ENCODE results near the gene SPECC1.
"Not testable (repeated sequence)": the region's sequence is repeated elsewhere in the genome, so short reads cannot be mapped to it uniquely, and the experiment has no call there.

The SPECC1 gene

GRCh38 chr17:20208717-20209116, 199.6 kb downstream of the SPECC1 start:
- DNase-seq (ENCODE audit: low spot score): no peak

DNA sequence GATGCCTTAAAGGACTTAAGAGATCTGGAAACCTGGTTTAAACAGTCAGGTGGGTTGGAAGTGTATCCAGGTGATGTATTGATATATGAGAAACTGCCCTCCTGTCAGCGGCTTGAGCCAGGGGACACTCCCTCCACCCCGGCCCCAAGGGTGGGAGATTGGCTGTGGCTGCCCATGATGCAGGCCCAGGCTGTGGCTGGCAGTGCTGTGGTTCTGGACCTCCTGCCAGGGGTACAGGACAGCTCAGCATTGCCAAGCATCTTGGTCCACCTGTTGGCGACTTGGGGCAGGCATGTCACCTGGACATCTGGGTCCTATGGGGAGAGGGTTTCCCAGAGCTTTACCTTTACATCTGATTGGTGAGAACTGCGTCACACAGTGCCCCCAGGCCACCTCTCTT, 201.0 kb downstream of the SPECC1 start:
- DNase-seq (ENCODE audit: low spot score): no peak

DNA sequence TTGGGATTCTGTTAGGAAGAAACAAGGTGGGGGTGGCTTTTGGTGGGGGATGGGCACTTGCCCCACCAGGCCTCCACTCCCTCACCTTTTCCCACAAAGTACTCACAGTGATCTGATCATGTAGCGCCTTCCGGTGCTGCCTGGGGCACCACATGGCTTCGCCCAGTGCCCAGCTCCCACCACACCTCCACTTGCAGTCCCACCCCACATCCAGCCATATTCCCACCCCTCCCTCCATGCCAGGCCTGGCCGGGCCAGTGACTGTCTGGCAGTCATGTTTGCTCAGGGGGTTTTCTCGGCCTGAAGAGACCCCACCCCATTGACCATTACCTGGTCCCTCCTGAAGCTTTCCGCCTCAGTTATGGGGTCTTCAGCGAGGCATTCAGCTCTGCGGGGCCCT, 201.5 kb downstream of the SPECC1 start:
- DNase-seq (ENCODE audit: low spot score): no peak

DNA sequence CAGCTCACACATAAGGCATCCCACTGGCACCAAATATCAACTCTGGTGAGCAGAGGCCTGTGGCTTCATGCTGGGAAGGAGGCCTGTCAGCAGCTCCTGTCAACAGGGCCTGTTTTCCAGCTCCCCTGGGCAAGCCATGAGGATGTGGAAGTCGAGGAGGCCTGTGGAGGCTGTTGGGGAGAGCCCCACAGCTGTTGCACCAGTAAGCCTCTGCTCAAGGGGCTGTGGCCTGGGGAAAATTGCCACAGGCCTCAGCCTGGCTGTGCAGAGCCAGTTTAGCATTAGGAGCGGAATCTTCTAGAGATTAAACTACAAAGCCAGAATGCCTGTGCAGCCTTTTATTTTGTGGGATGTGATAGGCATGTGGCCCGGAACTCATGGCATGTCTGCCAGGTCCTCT, 202.1 kb downstream of the SPECC1 start:
- no peak for DNase-seq (ENCODE audit: low spot score)

GRCh38 chr17:20213449-20213848, 204.3 kb downstream of the SPECC1 start:
- DNase-seq (ENCODE audit: low spot score): no peak

- DNase-seq (ENCODE audit: low spot score): no peak
Observed at GRCh38 chr17:20214794-20215193, 205.6 kb downstream of the SPECC1 start.

DNA sequence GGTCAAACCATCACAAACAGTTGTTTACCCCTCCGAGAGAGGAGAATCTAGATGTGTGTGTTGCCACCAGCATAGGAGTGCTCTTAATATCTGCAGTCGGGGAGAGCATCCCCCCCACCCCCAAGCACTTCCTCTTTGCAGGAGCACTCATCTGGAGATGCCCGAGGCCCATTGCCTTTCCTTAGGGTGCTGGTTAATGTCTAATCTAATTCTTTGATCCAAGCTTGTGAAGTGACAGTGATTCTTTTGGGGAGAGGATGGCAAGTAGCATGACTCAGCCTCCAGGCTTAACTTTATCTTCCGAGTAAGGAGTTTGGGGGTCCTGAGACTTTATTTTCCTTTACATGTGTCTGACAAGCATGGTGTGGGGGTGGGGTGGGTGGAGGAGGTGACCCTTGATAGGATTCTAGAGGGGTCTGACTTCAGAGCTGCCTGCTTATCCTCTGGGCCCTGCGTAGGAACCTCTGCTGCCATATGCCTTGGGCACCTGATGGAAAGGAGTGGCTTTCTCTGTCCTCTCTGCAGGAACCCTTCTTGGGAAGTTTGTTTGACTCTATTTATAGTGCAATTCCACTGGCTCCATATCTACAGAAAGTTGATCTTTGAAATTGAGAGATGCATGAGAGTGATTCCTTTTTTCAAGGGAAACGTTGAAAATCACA, 207.1 kb downstream of the SPECC1 start:
- peak; percentile 22 for DNase-seq (ENCODE audit: low spot score)

- DNase-seq (ENCODE audit: low spot score): no peak
Observed at GRCh38 chr17:20216853-20217252, 207.7 kb downstream of the SPECC1 start.

DNA sequence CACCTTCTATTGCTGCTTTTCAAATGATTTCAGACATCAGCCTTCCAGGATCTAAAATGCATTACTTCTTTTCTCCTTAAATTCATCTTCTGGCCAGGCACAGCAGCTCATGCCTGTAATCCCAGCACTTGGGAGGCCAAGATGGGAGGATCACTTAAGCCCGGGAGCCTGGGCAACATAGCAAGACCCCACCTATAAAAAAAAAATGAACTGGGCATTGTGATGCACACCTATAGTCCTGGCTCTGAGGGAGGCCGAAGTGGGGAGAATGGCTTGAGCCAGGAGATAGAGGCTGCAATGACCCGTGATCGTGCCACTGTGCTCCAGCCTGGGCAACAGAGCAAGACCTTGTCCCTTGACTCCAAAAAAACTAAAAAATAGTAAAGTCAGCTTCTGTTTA, 208.5 kb downstream of the SPECC1 start:
- DNase-seq (ENCODE audit: low spot score): no peak

- DNase-seq (ENCODE audit: low spot score): no peak
Observed at GRCh38 chr17:20218272-20218671, 209.1 kb downstream of the SPECC1 start.

DNA sequence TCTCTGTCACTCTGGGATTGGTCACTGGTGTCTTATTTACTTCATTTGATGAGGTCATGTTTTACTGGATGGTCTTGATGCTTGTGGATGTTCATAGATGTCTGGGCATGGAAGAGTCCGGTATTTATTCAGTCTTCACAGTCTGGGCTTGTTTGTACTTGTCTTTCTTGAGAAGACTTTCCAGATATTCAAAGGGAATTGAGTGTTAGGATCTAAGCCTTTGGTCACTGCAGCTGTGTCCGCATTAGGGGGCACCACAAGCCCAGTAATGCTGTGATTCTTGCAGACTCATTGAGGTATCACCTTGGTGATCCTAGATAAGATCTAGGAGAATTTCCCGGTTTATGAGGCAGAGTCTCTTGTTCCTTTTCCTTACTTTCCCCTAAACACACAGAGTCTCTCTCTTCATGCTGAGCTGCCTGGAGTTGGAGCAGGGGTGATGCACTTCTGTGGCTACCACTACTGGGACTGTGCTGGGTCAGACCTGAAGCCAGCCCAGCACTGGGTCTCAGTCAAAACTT, 214.7 kb downstream of the SPECC1 start:
- no peak for DNase-seq (ENCODE audit: low spot score)

DNA sequence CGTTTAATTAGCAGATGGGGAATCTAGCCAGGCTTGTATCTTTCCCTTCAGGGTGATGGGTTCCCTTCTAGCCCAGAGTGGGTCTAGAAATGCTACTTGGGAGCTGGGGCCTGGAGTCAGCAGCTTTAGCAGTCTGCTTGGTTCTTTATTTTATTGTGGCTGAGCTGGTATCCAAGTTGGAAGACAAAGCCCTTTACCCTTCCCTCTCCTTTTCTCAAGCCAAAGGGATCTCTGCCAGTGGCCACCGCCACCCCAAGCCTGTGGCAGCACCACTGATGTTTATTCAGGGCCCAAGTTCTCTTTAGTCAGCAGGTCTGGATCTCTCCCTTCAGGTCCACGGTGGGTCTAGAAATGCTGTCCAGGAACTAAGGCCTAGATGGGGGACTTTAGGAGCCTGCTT, 215.2 kb downstream of the SPECC1 start:
- DNase-seq (ENCODE audit: low spot score): no peak

DNA sequence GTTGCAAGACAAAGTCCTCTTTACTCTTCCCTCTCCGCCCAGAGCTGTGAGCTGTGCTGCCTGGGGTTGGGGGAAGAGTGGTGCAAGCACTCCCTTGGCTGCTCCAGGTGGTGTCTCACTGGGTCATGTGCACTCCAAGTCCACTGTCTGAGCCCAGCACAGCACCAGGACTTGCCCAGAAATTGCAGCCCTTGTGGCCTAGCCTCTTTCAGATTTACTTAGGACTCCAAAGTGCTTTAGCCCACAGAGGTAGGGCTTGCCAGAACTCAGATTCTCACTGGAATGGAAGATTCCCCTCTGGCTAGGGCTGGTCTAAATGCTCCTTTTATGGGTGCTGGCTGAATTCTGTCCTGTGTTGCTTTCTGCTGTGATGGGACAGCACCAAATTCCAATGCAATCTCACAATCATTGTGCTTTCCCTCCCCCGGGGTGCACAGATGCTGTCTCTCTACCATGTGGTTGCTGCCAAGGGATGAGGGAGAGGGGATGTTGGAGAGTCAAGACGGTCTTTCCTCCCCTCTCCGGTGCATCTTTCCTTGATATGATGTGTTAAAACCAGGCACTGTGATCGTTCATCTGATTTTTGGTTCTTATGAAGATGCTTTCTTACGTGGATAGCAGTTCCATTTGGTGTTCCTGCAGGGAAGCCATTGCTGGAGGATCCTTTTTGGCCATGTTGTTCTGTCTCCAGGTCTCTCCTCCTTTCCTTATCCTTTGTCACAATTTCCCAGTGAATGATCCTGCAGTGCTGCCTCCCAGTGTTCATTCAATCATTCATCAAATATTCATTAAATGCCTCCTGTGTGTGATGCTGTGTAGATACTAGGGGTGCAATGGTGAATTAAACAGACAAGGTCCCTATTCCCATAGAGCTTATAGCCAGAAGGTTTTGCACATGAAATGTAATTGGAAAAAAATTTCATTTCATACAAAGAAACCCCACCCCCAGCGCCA, 216.3 kb downstream of the SPECC1 start:
- DNase-seq (ENCODE audit: low spot score): no peak

- DNase-seq (ENCODE audit: low spot score): peak; percentile 73
Observed at GRCh38 chr17:20226814-20227482, 217.8 kb downstream of the SPECC1 start.

- DNase-seq (ENCODE audit: low spot score): not testable (repeated sequence)
Observed at GRCh38 chr17:20227720-20228370, 218.7 kb downstream of the SPECC1 start.

GRCh38 chr17:20228410-20228809, 219.3 kb downstream of the SPECC1 start:
- DNase-seq (ENCODE audit: low spot score): no peak

DNA sequence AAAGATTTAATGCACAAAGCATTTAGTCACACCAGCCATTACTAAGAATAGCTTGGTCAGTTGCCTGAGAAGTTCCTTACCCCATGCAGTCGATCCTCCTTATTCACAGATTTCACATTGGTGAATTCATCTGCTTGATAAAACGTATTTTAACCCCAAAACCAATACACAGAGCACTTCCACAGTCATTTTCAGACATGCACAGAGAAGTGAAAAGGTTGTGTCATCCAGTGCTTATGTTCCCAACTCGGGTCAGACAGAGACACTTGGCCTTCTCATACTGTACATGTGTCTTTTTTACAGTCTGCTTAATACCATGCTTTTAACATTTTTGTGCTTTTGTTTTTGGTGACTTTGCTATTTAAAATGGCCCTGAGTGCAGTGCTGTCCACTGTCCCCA, 219.7 kb downstream of the SPECC1 start:
- no peak for DNase-seq (ENCODE audit: low spot score)

DNA sequence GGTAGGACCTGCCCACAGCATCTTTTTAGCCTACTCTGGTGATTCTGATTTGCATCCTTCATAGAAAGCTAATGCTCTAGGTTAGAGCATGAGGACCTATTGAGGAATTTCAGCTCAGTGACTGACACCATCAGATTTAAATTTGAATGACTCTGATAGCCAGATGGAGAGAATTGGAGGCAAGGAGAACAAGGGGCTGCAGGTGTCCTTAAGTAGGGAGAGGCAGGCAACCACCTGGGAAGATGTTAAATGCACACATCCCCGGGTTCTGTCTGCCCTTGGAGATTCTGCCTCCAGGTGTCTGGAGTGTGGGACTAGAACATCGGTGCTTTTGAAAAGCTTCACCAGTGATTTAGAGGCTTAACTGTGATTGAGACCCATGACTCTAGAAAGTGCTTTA, 221.8 kb downstream of the SPECC1 start:
- no peak for DNase-seq (ENCODE audit: low spot score)

- no peak for DNase-seq (ENCODE audit: low spot score)
Observed at GRCh38 chr17:20232611-20233010, 223.5 kb downstream of the SPECC1 start.

DNA sequence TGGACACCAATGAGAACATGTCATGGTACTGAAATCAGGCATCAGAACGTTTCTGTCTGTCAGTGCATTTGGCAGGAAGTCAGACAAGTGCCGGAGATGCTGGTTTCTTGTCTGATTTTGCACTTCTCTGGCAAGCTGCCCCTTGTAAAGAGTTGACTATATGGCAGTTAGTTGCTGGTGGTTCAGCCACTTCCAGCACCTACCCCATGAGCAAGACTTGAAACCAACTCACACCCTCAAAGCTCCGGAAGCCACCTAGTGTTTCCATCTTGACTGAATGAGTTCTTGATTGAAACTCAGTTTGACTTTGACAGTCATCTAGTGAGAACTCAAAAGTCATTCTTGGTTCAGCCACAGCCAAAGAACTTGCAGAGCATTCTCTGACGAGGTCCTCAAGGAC, 225.1 kb downstream of the SPECC1 start:
- DNase-seq (ENCODE audit: low spot score): no peak

DNA sequence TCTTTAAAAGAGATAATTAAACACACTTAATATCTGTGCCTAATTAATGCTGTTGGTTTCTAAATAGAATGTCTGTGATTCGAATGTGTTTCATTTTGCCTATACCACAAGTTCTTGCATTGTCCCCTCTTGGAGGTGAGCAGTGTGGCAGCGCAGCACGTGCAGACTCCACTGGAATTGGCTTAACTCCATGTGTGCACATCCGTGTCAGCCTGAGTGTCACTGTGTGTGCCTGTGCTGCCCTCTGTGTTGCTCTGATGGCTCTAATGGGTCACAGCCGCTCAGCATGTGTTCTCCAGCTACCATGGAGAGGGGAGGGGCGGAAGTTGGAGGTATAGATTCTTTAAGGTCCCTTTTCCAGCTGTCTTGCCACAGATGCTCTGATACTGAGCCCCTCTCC, 226.6 kb downstream of the SPECC1 start:
- DNase-seq (ENCODE audit: low spot score): no peak

- no peak for DNase-seq (ENCODE audit: low spot score)
Observed at GRCh38 chr17:20236578-20237227, 227.5 kb downstream of the SPECC1 start.

Data from germinal center (tissue), 1 donor.